Measurements from ENCODE around the gene MSH5. TPM values are rescaled to one million over a fixed set of nuclear protein-coding genes. Genes with fewer than 3 reads are reported as not detected.

Gene MSH5
- total and polyA plus RNA-seq, 9 of the 15 experiments (the other 6 are each of a cell fraction or from before 2014, with no cell fraction given) = 12.5 to 104 (median 46.6) TPM

GRCh38 chr6:31776989-31777666 is 37.3 kb downstream of the MSH5 start, which contains the start of gene VWA7 (continued):
- peak; percentile 95 for TF ChIP-seq PRDM10 (IDR thresholded peaks at IDR 0.05; ENCODE audit: partially characterized antibody)
- peak; percentile 14 to 44 (median 24); a peak in 2 of 6 replicates for TF ChIP-seq CTCF (IDR thresholded peaks at IDR 0.05 in 2 of 3, conservative IDR thresholded peaks at IDR 0.05 in 1 of 3; ENCODE audit: insufficient read depth in 2 of 3, low read depth in 1 of 3, low read length in 3 of 3)
- TF ChIP-seq ARID3B (CRISPR knock-in tag; IDR thresholded peaks at IDR 0.05; ENCODE audit: borderline replicate concordance) = peak; percentile 11; the same call in 1 of the 2 replicates
- TF ChIP-seq CHD7 (IDR thresholded peaks at IDR 0.05; ENCODE audit: low read depth, low read length) = peak; percentile 10
- TF ChIP-seq CBFA2T2 (conservative IDR thresholded peaks at IDR 0.05) = peak; percentile 67
- peak; percentile 30; the same call in 1 of the 2 replicates for TF ChIP-seq PHF8 (IDR thresholded peaks at IDR 0.05; ENCODE audit: borderline replicate concordance, low read length)
- peak; percentile 85 for TF ChIP-seq ZNF766 (CRISPR knock-in tag; conservative IDR thresholded peaks at IDR 0.05)
